Measurements from ENCODE around the gene ASCL5.
A peak's percentile ranks its signal among the peaks of the same experiment; 100 is the strongest.

The ASCL5 gene

DNA sequence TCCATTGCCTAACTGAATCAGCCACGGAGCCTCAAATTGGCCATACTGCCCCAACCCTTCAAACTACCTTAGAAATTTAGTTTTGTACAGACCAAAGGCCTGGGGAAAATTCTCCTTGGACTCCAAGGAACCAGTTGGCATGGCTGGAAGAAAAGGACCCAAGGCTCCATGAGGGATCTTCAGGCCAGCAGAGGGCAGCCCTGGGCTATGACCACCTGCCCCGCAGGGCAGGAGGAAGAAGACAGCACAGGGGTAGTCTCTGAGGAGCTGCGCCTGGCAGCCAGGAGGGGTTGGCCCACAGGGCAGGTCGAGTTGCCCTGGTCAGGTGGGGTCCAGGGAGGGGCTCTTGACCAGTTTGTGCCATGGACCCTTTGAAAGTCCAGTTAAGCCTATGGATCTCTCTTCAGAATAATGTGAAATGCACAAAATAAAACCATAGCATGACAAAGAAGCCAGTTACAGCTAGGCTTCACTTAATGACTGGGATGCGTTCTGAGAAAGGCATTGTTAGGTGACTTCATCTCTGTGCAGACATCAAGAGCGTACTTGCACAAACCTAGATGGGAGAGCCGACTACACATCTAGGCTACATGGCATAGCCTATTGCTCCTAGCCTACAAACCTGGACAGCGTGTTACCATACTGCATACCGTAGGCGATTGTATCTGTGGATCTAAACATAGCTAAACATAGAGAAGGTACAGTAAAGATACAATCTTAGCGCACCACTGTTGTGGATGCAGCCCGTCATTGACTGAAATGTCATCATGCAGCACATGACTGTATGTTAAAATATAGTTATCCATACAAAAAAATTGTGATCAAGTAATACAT is 40.9 kb downstream of the ASCL5 start:
- DNase-seq (ENCODE audit: low spot score) = peak; percentile 82

DNA sequence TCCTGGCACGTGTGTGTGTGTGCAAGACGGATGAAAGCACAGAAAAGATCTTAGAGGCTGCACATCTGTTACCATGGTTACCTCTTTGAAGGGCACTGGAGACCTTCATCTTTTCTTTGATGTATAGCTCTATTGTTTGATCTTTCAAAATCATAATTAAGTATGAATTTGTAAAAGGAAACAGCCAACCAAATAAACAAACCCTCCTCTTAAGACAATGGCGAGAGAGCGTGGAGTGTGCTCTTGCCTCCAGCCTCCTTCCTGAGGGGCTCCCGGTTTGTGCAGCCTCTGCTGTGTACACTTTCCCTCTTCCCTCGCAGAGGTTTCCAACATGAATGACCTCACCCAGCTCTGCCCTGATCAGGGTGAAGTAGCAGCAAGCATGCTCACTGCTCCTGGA is 42.7 kb downstream of the ASCL5 start:
- DNase-seq (ENCODE audit: low spot score) = no peak

DNA sequence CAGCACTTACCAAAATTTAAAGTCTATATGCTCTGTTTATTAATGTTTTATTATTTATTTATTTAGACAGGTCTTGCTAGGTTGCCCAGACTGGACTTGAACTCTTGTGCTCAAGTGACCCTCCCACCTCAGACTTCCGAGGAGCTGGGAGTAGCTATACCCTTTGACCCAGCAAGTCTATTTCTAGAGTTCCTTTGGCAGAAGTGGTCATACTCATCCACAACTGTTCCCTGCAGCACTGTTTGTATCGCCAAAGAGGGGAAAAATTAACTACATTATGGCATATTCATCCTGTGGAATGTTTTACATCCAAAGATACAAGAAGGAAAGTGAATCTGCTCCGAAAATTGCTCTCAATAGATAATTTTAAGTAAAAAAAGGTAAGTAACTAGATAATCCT is 43.2 kb downstream of the ASCL5 start:
- no peak for DNase-seq (ENCODE audit: low spot score)

DNA sequence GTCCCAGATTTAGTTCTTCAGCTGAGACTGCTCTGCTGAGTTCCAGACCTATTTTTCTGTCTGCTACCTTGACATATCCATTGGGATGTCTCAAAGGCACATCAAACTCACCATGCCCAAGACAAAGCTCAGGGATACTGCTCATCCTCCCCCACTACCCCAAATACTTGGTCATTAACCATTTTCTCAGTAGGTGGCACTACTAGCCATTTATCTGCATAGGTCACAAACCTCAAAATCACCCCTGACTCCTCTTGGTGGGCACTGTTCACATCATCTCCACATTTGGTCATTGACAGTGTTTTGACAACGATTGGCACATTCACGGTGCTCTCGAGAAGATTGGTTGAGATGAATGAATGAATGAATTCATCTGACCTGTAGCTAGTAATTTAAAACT is 46.8 kb downstream of the ASCL5 start:
- no peak for DNase-seq (ENCODE audit: low spot score)

DNA sequence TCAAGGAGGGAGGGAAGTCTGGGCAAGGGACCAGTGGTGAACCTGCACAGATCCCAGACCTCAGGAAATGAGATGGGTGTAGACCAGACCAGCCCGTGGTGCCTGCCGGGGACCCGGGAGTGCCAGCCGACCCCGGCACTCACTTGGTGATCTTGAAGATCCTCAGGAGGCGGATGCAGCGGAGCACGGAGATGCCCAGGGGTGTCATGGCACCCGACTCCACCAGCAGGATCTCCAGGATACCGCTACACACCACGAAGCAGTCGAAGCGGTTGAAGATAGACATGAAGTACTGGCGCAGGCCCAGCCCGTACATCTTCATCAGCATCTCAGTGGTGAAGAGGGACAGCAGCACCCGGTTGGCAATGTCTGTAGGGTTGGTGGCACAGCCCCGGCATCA is 49.2 kb downstream of the ASCL5 start:
- DNase-seq (ENCODE audit: low spot score) = no peak

DNA sequence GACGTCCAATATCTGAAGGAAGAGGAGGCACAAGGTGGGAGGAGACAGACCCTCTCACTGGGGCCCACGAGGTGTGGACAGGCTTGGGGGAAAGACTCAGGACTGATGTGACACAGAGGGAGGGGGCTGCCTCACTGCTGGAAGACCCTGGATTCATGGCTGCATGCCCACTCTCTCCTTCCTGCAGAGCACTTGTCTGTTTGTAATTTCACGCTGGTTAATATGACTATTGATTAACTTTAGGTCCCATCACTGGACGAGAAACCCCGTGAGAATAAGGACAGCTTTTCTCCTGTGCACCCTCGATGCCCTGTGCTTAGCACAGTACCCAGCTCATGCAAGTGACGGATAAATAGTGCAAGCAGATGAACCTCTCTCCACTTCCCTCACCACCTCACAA is 49.9 kb downstream of the ASCL5 start:
- DNase-seq (ENCODE audit: low spot score) = no peak

DNA sequence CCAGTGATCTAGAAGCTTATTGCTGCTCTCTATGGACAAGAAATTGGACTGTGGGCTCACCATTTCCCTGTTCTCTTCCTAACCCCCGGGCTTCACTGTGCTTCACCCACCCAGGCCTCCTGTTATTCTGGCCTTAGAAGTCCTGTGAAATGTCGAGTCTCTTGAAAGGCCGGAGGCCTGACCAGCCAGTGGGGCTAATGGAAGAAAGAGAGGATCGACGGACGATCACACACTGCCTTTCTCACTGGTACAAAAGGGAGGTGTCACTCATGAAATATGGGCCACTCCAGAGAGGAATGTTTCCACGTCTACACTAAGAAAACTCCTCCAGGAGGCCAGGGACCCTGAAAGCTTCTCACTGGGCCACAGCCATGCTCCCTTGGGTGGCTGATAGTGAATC is 50.9 kb downstream of the ASCL5 start:
- DNase-seq (ENCODE audit: low spot score) = no peak

DNA sequence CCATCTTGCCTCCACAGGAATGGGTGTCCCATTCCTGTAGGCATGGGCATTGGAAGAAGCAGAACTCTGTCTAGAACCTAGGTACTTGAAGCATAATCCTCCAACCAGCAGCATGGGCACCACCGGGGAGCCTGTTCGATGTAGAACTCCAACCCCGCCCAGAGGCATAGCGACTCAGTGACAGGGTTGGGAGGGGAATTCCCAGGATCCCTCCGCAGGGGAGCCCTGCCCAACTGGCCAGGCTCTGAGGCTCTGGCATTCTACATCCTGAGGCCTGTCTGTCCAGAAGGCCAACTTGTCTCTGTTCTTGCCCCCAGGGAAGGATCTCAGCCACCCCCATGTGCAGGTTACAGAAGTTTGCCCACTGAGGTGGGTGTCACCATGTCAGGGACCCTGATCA is 53.0 kb downstream of the ASCL5 start:
- DNase-seq (ENCODE audit: low spot score) = no peak

DNA sequence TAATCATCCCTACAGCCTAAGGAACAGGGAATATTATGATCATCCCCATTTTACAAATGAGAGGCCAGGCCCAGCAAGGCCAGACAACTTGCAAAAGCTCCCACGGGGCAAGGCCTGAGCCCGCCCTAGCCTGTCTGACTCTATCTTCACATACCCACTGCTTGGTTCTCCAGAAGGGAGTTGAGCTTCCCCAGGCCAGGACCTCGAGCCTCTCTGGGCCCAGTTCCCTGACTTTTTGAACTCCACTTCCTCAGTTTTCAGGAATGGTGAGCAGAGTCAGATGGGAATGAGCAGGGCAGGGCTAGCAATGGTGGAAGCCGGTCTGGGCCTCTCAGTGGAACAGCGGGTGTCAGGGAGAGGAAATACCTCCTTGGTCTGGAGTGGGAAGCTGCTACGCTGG is 54.1 kb downstream of the ASCL5 start:
- DNase-seq (ENCODE audit: low spot score) = no peak

DNA sequence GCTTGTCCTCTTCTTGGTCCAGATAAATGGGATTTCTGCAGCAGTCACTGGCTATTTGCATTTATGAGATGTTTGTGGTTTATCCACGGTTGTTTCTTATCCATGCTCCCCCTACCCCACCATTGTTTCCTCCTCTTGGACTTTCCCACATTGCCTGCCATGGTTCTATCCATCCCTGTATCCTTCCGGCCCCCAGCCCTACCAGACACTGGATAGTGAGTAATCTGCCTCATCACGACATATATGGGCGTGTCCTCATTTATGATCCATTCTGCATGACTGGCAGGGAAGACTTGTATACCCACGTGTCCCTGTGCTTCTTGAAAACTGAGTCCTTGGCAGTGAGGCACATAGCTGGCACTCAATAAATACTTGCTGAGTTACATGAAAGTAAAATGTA is 54.8 kb downstream of the ASCL5 start:
- DNase-seq (ENCODE audit: low spot score) = no peak

DNA sequence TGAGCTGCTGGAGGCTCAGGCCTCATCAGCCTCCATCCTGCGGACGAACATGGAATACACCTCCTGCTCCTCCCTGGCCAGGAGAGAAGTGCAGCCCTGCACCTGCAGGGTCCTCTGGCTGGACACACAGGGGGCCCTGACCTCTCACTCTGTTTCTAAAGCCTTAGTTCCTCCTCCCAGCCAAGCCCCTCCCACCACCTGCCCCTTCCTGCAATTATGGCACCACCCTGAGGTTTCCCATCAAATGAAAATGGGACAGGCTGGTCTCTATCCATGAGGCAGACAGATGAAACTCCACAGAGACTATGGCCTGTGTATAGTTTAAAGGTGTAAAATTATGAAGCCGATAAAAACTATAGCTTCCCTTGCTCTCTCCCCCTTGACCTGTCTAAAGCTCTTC is 57.3 kb downstream of the ASCL5 start:
- no peak for DNase-seq (ENCODE audit: low spot score)

DNA sequence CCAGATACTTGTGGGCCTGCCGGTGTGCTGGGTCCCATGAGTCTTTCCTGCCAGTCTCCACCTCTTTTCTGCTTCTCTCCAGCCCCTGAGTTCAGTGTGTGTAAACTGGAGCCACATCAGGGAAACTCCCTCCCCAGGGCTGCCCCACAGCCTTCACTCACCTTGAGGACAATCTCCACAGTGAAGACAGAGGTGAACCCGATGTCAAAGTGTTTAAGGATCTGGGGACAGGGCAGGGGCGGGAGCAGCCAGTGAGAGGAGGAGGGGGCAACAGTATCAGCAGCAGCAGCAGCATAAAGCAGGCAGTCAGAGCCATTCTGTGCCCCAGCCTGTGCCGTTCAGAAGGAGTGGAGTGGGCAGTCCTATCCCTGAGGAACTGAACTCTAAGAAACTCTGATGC is 58.0 kb downstream of the ASCL5 start:
- no peak for DNase-seq (ENCODE audit: low spot score)

DNA sequence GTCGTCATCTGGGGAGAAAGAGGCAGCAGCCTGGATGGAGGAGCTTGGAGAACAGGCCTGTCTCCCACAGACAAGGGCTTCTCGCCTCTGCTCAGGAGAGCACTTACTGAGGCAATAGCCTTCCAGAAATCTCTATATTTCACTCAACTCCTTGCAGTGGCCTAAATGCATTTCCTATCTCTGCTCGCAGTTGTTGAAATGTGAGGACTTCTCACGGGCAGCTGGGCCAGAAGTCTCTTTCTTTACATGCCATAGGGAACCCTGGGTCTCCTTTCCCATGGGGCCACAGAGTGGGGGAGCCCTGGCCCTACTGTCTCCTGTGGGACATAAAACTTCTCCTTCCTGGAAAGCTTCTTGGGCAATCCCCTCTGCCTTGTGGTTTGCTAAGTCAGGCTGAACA is 60.0 kb downstream of the ASCL5 start:
- DNase-seq (ENCODE audit: low spot score) = no peak

DNA sequence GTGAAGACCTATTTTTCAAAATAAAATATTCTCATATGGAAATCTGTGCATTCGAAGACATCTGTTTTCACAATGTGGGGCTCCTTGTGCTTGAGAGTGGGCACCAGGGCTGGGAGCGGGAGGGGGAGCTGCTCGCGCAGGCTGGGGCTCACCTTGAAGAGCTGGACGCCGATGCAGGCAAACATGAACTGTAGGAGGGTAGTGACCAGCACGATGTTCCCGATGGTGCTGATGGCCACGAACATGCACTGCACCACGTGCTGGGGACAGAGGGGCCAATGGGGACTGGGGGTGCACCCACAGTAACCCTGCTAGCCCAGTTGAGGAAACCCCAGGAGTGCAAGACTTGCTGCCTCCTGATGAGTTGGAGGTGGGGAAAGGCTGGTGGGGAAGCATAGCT is 61.3 kb downstream of the ASCL5 start:
- no peak for DNase-seq (ENCODE audit: low spot score)

DNA sequence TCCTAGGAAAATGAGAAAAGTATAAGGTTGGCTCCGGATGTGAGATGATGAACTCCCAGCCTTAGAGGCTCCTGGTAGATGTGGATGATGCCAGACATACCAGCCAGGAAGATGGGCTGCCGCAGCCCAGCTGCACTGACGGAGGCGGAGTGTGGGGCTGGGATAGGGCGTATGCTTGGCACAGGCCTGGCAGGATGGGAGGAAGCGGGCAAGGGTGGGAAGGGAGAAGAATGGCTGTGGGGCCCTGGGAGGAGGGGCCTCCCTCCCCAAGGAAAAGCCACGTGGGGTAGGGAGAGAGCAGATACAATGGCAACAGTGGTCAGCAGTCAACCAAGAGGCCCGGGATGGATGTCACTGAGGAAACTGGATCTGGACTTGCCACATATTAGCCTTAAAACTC is 62.2 kb downstream of the ASCL5 start:
- no peak for DNase-seq (ENCODE audit: low spot score)
